GM23248 (cell line): ENCODE results near the gene GLIPR1. TPM values are rescaled to one million over a fixed set of nuclear protein-coding genes. Genes with fewer than 3 reads are reported as not detected.
"Not testable (repeated sequence)": the region's sequence is repeated elsewhere in the genome, so short reads cannot be mapped to it uniquely, and the experiment has no call there.

Source experiments
- DNase-seq: peaks from one replicate; pipeline ENCODE4 v3.0.0-alpha.2; 2015
- H2AFZ ChIP-seq: fragments of 200-600 bp; sonication (generic); 2 replicates; pipeline ENCODE4 v1.6.1; 2016; ENCODE audit warnings: antibody characterized with exemption
- H3F3A ChIP-seq: fragments of 200-600 bp; sonication (generic); 2 replicates; pipeline ENCODE4 v1.6.1; 2016; ENCODE audit warnings: mild to moderate bottlenecking, antibody characterized with exemption, mixed run types; ENCODE audit not compliant: insufficient read depth
- H3K27ac ChIP-seq: fragments of 200-600 bp; sonication (generic); 2 replicates; pipeline ENCODE4 v1.5.1; 2016; ENCODE audit warnings: mild to moderate bottlenecking
- H3K27me3 ChIP-seq: fragments of 200-600 bp; sonication (generic); replicated peaks from 2 replicates; pipeline ENCODE4 v1.6.1; 2016; ENCODE audit warnings: mild to moderate bottlenecking; ENCODE audit not compliant: insufficient read depth
- H3K36me3 ChIP-seq: fragments of 200-600 bp; sonication (generic); 2 replicates; pipeline ENCODE4 v1.6.1; 2016; ENCODE audit warnings: low read depth, mild to moderate bottlenecking
- H3K4me1 ChIP-seq: fragments of 200-600 bp; sonication (generic); 2 replicates; pipeline ENCODE4 v1.6.1; 2016; ENCODE audit warnings: mild to moderate bottlenecking; ENCODE audit not compliant: insufficient read depth
- H3K4me2 ChIP-seq: fragments of 200-600 bp; sonication (generic); one replicate; pipeline ENCODE4 v1.6.1; 2016; ENCODE audit warnings: mild to moderate bottlenecking; ENCODE audit not compliant: unreplicated experiment
- H3K4me3 ChIP-seq: fragments of 200-600 bp; sonication (generic); 2 replicates; pipeline ENCODE4 v1.5.1; 2016; ENCODE audit warnings: mild to moderate bottlenecking
- H3K79me2 ChIP-seq: fragments of 200-600 bp; sonication (generic); 2 replicates; pipeline ENCODE4 v1.6.1; 2016; ENCODE audit warnings: mild to moderate bottlenecking; ENCODE audit not compliant: insufficient read depth
- H3K9ac ChIP-seq: fragments of 200-600 bp; sonication (generic); 2 replicates; pipeline ENCODE4 v1.6.1; 2016; ENCODE audit warnings: mild to moderate bottlenecking
- H3K9me2 ChIP-seq: fragments of 200-600 bp; sonication (generic); 2 replicates; pipeline ENCODE4 v1.6.1; 2016; ENCODE audit warnings: mixed run types, mild to moderate bottlenecking, moderate library complexity; ENCODE audit not compliant: insufficient read depth
- H3K9me3 ChIP-seq: fragments of 200-600 bp; sonication (generic); one replicate; pipeline ENCODE4 v1.6.1; 2017; ENCODE audit warnings: low read depth
- H4K20me1 ChIP-seq: fragments of 200-600 bp; sonication (generic); 2 replicates; pipeline ENCODE4 v1.6.0; 2016; ENCODE audit not compliant: insufficient read depth
- EZH2 ChIP-seq: fragments of 200-600 bp; sonication (generic); IDR thresholded peaks from 2 replicates; pipeline ENCODE4 v1.6.1; 2018; ENCODE audit warnings: antibody characterized with exemption, mild to moderate bottlenecking; ENCODE audit not compliant: insufficient read depth, poor library complexity, severe bottlenecking
- EZH2phosphoT487 ChIP-seq: fragments of 200-600 bp; sonication (generic); IDR thresholded peaks from 2 replicates; pipeline ENCODE4 v1.6.1; 2018; ENCODE audit warnings: antibody characterized with exemption, moderate library complexity, mild to moderate bottlenecking, low read depth; ENCODE audit not compliant: insufficient read depth
- WGBS, 2 experiments: methylation state at CpG; one replicate each; pipeline ENCODE4 v1.1.6; 2015 to 2017; ENCODE audit warnings: low lambda C conversion rate in 2 of 2, low coverage in 1 of 2; ENCODE audit errors: missing lambda C conversion rate in 2 of 2; 5-methylcytosine and 5-hydroxymethylcytosine counted together
- in situ Hi-C: fragments of 300-500 bp; cut with MboI; formaldehyde crosslinking; loops from 2 replicates; pipeline ENCODE4 v1.15.0; 2020
- polyA plus RNA-seq: library from polyadenylated mRNA; unstranded; fragments of >200 nt; fragmentation: Nextera tagmentation; extraction: Ambion mirVana; gene quantifications from 2 replicates; pipeline ENCODE4 v1.2.1, GENCODE V29; 2016
- total RNA-seq: library from RNA; depleted of rRNA; stranded (reverse); fragments of >200 nt; shearing (Covaris generic); gene quantifications from 2 replicates; pipeline ENCODE4 v1.2.3, GENCODE V29; 2014

Gene GLIPR1
- total and polyA plus RNA-seq, 2 experiments from 2014 or later, result 272 to 507 TPM

DNA sequence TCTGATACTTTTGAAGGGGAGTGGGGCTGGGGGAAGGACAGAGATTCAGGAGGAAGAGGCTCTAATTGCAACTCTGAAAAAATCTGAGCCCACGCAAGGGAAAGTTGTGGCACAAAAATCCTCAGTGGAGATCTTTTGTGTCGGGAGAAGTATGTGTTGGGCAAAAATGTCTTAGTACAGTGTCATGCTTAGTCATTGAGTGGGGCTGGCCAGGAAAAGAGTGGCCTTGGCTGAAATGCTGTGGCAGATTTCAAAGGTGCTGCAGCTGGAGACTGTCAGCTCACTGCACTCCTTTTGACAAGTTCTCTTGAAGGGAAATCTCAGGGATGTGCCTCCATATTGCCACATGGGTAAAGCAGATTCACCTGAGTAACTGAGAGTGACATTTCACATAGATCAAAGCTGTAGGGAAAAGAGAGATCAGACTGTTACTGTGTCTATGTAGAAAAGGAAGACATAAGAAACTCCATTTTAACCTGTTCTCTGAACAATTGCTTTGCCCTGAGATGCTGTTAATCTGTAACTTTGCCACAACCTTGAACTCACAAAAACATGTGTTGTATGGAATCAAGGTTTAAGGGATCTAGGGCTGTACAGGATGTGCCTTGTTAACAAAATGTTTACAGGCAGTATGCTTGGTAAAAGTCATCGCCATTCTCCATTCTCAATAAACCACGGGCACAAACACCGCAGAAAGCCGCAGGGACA, 36.0 kb upstream of the GLIPR1 start:
- TF ChIP-seq EZH2, result no peak
- Histone ChIP-seq H3K36me3 (no peaks in the 10 kb centered on the region), H3K27me3 (no peaks in the 10 kb centered on the region), H3K4me2 (peak overlapping the region; percentile 59), H3K9me3 (no peaks in the 10 kb centered on the region), H3K4me3 (peak overlapping the region; percentile 28; the same call in 1 of the 2 replicates), H4K20me1 (no peaks in the 10 kb centered on the region), H3K27ac (peak overlapping the region; percentile 56), H3K9me2 (peaks cover 6% of the 10 kb centered on the region; the same call in 1 of the 2 replicates), H2AFZ (peak overlapping the region; percentile 23; the same call in 1 of the 2 replicates), H3K79me2 (no peaks in the 10 kb centered on the region), H3F3A (peaks cover 38% of the 10 kb centered on the region), H3K9ac (no peak overlapping the region), H3K4me1 (peaks cover 58% of the 10 kb centered on the region)
- DNase-seq, result peak; percentile 87
- 64 to 66% methylated on average over 6 of the region's 6 CpGs for WGBS, 2 experiments
- in situ Hi-C loops, result no loop called here

DNA sequence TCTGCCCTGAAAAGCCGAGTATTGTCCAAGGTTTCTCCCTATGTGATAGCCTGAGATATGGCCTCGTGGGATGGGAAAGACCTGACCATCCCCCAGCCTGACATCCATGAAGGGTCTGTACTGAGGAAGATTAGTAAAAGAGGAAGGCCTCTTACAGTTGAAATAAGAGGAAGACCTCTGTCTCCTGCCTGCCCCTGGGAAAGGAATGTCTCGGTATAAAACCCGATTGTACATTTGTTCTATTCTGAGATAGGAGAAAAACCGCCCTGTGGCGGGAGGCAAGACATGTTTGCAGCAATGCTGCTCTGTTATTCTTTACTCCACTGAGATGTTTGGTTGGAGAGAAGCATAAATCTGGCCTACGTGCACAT, 35.4 kb upstream of the GLIPR1 start:
- H3K9ac ChIP-seq, H3K4me3 ChIP-seq, in situ Hi-C loops, H3K36me3 ChIP-seq, H3K9me2 ChIP-seq, DNase-seq, H3K4me2 ChIP-seq, H3K27me3 ChIP-seq, H2AFZ ChIP-seq, H3K79me2 ChIP-seq, H3K27ac ChIP-seq, H3K9me3 ChIP-seq, H4K20me1 ChIP-seq: not testable (repeated sequence)
- Histone ChIP-seq H3K4me1 (peaks cover 52% of the 10 kb centered on the region), H3F3A (peaks cover 33% of the 10 kb centered on the region)
- 84 to 85% methylated on average over 7 of the region's 7 CpGs for WGBS, 2 experiments

DNA sequence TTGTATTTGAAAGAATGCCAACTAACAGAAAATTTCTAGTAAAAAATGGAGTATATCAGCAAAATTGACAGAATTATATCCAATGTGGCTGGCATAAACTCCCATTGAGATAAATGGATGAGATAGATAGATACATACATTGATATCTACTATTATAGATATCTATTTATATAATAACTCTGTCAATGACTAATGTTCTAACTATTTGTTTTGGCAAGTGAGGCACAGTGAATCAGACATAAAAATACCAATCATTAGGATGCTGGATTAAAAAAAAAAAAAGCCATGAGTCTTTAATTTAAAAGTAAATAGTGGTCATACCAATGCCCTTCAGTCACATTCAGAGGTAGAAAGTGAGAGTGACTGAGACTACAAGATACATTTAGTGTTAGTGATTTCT, 33.7 kb upstream of the GLIPR1 start:
- Histone ChIP-seq H3K4me3 (peak overlapping the region; percentile 39; the same call in 1 of the 2 replicates), H3K9ac (no peak overlapping the region), H4K20me1 (no peaks in the 10 kb centered on the region), H3F3A (peaks cover 28% of the 10 kb centered on the region), H2AFZ (no peak overlapping the region), H3K9me2 (peaks cover 6% of the 10 kb centered on the region; the same call in 1 of the 2 replicates), H3K27ac (0 out of 2 replicates have a peak overlapping the region, but pooled peaks have one; percentile 4), H3K27me3 (no peaks in the 10 kb centered on the region), H3K4me1 (peaks cover 47% of the 10 kb centered on the region), H3K4me2 (peak overlapping the region; percentile 72), H3K36me3 (no peaks in the 10 kb centered on the region), H3K9me3 (no peaks in the 10 kb centered on the region), H3K79me2 (no peaks in the 10 kb centered on the region)
- no peak for TF ChIP-seq EZH2
- no peak for TF ChIP-seq EZH2phosphoT487
- in situ Hi-C loops, result no loop called here
- peak; percentile 80 for DNase-seq

DNA sequence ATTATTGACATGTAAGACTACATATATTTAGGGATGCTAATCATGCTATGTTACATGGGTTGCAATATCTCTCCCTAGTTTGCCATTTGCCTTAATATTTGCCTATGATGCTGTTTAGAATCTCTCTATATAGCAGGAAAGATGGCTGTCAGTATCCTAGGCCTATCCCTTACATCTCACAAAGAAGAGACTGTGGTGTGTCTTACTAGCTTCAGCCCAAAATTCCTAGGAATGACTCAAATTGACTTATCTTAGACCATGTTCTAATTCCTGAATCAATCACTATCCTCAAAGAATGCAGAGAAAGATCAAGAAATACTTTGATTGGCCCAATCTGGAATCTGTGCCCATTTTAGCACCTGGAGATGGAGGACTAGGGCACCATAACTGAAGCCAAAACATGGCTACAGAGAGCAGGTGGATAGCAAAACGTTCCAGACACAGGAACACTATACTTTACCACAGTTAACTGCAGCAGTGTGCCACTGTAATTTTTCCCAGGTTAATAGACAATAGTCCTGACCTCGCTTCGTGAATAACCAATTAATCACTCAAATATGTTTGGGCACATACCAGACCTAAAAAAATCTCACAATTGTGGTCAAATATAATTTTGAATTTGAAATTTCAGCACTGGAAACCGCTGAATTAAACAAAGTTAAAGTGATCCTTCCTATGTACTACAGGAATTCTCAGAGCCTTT, 32.7 kb upstream of the GLIPR1 start:
- no peak overlapping the region for H2AFZ ChIP-seq
- in situ Hi-C loops, result no loop called here
- no peak for TF ChIP-seq EZH2
- no peak for TF ChIP-seq EZH2phosphoT487

More for the DNA sequence above, 32.7 kb upstream of the GLIPR1 start:
- no peaks in the 10 kb centered on the region for H4K20me1 ChIP-seq
- H3F3A ChIP-seq, result peaks cover 28% of the 10 kb centered on the region
- no peak overlapping the region for H3K9ac ChIP-seq
- no peak for DNase-seq
- no peaks in the 10 kb centered on the region for H3K36me3 ChIP-seq
- H3K4me3 ChIP-seq, result 0 out of 2 replicates have a peak overlapping the region, but pooled peaks have one; percentile 39
- H3K27me3 ChIP-seq, result no peaks in the 10 kb centered on the region
- no peaks in the 10 kb centered on the region for H3K9me3 ChIP-seq
- no peak overlapping the region for H3K27ac ChIP-seq
- H3K79me2 ChIP-seq, result no peaks in the 10 kb centered on the region
- WGBS, 2 experiments, result 63 to 65% methylated on average over 4 of the region's 4 CpGs
- peaks cover 53% of the 10 kb centered on the region for H3K4me1 ChIP-seq
- peak overlapping the region; percentile 72 for H3K4me2 ChIP-seq
- H3K9me2 ChIP-seq, result peaks cover 5% of the 10 kb centered on the region; the same call in 1 of the 2 replicates
